GM19467 (cell line): ENCODE measurements around the gene PIP5K1A.
"Not testable (repeated sequence)": the region's sequence is repeated elsewhere in the genome, so short reads cannot be mapped to it uniquely, and the experiment has no call there.

Experiments used
- ATAC-seq: cut with Tn5 transposase; IDR thresholded peaks from one replicate; pipeline ENCODE4 v1.9.1; 2021; ENCODE audit warnings: mild to moderate bottlenecking, moderate library complexity; ENCODE audit not compliant: unreplicated experiment

The PIP5K1A gene

DNA sequence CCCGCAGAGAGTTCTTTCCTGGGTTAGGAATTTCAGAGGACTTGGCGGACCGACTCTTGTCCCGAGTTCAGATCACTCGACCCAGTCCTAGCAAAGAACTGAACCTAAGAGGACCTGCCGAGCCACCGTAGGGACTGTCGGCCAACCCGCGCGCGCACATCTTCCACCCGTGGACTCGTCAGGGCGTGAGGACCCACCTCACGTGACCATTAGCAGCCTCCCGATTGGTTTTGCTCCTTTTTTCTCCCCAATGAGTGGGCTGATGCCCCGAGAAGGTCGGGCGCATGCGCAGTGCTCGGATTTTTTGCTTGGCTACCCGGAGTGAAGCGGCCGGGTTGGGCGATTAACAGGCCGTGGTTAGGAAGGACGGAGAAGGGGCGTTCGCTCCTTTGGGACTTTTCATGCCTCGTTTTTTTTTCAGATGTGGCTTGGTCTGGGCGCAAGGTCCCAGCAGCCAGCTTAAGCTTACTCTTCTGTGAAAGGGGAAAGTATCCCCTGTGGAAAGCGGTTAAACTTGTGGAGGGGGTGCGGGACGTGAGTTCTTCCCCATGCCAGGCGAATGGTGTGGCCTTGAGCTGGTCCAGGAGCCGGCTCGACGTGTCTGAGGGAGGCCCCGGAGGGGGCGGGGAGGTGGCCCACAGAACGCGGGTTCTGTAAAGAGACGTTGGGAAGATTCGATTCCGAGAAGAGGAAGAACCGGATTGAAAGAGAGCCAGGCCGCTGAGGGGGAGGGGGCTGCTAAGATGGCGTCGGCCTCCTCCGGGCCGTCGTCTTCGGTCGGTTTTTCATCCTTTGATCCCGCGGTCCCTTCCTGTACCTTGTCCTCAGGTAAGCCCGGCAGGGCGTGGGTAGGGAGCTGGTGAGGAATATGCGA lies at the start of gene PIP5K1A:
Gene PIP5K1A (plus strand): TSS at position 299 of the 874 bp plus-strand sequence. CDS start 445 bp downstream, at position 744.
- ATAC-seq, result peak; percentile 84

- peak; percentile 47 for ATAC-seq
Observed at GRCh38 chr1:151156515-151156819, 41.9 kb upstream of the PIP5K1A start, which contains the start of gene TNFAIP8L2. TSS of gene TNFAIP8L2 (plus strand) at chr1:151156649. CDS start at chr1:151158698, 2,049 bp downstream.

DNA sequence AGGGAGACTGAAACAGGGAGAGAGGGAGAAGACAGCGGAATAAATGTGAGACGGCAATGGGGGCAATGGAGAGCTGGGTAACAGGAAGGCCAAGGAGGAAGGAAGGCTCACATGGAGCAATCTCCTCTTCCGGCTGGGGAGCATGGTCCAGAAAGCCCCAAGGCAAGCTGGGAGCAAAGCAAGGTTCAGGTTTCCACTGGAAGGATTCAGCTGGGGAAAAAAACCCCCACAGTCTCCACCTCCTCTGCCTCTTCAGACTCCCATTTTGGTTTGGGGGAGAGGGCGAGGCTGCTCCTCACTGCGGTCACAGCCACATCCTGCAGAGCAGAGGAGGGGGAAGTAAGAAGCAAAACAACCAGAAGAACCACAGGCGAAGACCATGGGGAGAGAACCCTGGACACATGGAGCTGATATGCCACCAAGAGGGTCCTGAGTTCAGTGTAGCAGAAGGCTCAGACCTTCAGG lies 41.3 kb upstream of the PIP5K1A start:
- no peak for ATAC-seq

- no peak for ATAC-seq
Observed at GRCh38 chr1:151158326-151158725, 40.0 kb upstream of the PIP5K1A start.

DNA sequence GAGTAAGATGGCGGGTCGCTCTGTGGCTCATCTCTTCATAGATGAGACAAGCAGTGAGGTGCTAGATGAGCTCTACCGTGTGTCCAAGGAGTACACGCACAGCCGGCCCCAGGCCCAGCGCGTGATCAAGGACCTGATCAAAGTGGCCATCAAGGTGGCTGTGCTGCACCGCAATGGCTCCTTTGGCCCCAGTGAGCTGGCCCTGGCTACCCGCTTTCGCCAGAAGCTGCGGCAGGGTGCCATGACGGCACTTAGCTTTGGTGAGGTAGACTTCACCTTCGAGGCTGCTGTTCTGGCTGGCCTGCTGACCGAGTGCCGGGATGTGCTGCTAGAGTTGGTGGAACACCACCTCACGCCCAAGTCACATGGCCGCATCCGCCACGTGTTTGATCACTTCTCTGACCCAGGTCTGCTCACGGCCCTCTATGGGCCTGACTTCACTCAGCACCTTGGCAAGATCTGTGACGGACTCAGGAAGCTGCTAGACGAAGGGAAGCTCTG lies 39.6 kb upstream of the PIP5K1A start:
- no peak for ATAC-seq

GRCh38 chr1:151159373-151159772 lies 39.0 kb upstream of the PIP5K1A start:
- ATAC-seq, result no peak

- ATAC-seq, result no peak
Observed at GRCh38 chr1:151164732-151165280, 33.5 kb upstream of the PIP5K1A start.

DNA sequence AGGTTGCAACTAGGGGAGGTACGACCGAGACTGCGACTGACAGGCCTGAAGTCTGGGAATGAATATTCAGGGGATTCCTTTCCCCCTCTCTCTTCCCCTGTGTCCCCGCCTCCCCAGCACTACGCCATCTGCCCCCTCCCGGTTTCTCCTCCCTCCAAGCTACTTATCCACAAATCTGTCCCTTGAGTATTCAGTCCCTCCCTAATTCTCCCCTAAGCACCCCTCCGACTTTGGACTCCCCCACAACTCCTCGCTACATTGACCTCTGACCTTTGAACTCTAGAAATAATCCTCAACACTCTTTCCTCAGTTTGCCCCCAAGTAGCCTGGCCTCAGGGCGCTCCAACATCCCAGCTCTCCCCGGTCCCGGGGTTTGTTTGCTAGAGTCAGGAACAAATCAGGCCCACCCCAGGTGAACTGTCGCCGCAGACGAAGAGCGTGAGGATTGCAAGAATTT lies 33.0 kb upstream of the PIP5K1A start:
- ATAC-seq, result no peak

DNA sequence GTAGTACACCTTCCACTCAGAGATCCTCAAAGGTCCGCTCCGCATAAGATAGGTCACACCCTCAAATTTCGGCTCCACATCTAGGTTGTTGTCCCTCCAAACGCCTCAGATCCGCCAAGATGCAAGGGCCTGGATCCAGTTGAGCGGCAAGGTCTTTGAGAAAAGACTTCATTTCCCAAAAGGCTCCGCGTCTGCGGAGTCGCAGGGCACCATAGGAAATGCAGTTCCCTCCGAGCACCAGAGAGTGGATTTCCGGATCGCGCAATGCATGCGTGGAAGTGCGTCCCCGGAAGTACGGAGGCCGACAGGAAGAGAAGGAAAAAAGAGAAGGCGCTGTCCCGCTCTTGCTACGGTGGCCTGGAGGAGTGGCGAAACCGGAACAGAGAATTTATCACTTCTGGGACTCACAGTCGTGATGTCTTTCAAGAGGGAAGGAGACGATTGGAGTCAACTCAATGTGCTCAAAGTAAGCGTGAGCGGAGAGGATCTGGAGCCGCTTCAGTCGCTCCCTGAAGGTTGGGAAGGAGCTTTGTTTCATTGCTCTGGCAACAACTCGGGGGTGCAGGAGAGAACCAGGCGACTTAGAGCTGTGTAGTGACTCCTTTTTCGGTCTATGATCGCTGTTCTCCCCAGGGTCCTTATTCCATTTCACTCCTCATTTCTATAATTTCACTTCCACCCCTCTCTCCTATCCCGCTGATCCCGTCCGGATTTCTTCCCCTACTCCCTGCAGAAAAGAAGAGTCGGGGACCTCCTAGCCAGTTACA lies 32.4 kb upstream of the PIP5K1A start, which contains the start of the genes LYSMD1 and SCNM1:
Gene LYSMD1 (minus strand): TSS at position 165 of the 767 bp plus-strand sequence. CDS start 644 bp downstream, outside the sequence.
Gene SCNM1 (plus strand): TSS at position 407 of the 767 bp plus-strand sequence. CDS start 9 bp downstream, at position 416.
- peak; percentile 86 for ATAC-seq

DNA sequence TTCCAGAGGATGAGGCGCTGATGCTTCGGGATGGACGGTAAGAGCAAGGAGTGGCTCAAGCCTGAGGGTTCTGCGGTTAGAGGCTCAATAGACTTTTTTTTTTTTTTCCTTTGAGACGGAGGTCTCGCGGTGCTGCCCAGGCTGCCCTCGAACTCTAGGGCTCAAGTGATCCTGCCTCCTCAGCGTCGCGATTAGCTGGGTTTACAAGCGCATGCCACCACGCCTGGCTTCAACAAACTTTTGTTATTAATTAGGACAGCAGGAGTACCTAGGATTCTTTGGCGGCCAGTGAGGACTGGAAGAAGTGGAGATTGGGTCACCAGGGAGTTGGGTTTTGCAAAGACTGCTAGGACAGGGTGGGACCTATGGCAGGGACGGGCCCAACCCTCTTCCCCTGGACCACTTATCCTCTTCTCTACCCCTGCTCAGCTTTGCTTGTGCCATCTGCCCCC lies 31.8 kb upstream of the PIP5K1A start:
- no peak for ATAC-seq

GRCh38 chr1:151167116-151167515 lies 31.2 kb upstream of the PIP5K1A start:
- no peak for ATAC-seq

GRCh38 chr1:151171190-151171589 lies 27.2 kb upstream of the PIP5K1A start:
- ATAC-seq, result no peak

- no peak for ATAC-seq
Observed at GRCh38 chr1:151175041-151175741, 23.2 kb upstream of the PIP5K1A start.

DNA sequence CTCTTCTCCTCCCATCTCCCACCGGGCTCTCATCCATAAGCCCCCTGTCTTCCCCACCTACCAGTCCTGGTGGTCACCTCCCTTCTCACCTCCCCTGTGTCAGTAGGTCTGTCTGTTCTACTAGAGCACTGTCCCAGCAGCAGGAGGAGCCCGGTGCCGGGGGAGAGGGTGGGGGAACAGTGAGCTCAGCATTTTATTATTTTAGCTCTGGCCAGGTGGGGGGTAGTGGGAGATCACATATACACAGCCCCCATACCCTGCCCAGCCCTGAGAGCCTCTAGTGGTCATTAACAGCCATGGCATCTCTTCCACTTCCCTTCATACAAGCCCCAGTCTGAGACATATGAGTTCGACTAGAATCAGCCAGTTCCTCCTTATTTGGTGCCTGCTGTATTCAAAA lies 22.5 kb upstream of the PIP5K1A start, which contains the start of gene TMOD4:
Gene TMOD4 (minus strand): TSS at position 119 of the 400 bp plus-strand sequence. CDS start 1,106 bp downstream, outside the sequence.
- ATAC-seq, result no peak

DNA sequence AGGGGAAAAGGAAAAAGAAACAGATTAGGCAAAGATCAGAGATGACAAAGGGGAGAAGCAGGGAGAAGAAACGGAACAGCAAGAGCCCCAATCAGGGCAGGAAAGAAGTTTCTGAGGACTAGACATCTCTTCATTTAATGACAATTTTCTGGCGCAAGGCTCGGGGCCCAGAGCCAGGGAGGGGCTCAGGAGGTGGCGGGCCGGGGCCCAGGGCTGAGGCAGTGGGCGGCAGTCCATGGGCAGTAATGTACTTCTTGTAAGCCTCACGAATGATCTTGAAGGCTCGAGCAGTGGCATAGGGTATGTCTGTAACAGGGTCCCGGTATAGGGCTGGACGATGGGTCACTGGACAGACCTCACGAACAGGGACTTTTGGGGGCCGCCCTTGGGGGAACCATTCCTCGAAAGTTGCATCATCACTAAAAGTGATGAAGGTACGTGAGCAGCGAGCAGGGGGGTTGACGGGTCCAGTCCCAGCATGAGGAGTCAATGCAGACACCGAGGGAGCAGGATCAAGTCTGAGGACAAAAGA lies 21.8 kb upstream of the PIP5K1A start:
- ATAC-seq, result no peak

- no peak for ATAC-seq
Observed at GRCh38 chr1:151184211-151184610, 14.1 kb upstream of the PIP5K1A start.

DNA sequence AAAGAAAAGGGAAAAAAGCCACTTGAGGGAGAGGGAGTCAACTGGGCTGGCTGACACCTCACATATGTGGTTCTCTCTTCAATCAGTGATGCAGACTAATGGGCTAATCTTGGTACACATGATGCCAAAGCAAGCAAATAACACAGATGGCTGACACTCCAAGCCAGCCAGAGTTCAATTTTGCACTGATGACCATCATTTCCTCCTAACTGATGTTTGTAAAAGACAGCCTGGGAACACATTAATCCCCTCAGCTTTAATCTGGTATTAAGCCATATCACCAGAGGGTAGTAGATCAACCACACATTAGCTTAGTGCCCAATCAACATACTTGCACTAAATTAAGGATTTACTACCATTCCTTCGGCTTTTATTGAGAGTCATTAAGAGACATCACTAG lies 11.1 kb upstream of the PIP5K1A start:
- no peak for ATAC-seq

- not testable (repeated sequence) for ATAC-seq
Observed at GRCh38 chr1:151188667-151189066, 9.7 kb upstream of the PIP5K1A start.

GRCh38 chr1:151189637-151190445 lies 8.5 kb upstream of the PIP5K1A start, which contains the start of gene VPS72:
TSS of gene VPS72 (minus strand) at chr1:151190197. CDS start at chr1:151190121, 76 bp downstream.
- ATAC-seq, result peak; percentile 78
